Activated CD4-positive, alpha-beta T cell treated with anti-CD3 and anti-CD28 coated beads, Interleukin-2, Interleukin-4, amounts not matched to agents 100 ng/mL and 50 ng/mL, durations not matched to agents 16 hours and 8 hours (primary cell): ENCODE results near the gene REV3L.
"Not testable (repeated sequence)": the region's sequence is repeated elsewhere in the genome, so short reads cannot be mapped to it uniquely, and the experiment has no call there.

Experiments used
- DNase-seq: peaks from one replicate; pipeline ENCODE4 v3.0.0-alpha.2; 2020; ENCODE audit warnings: low spot score

Gene REV3L

DNA sequence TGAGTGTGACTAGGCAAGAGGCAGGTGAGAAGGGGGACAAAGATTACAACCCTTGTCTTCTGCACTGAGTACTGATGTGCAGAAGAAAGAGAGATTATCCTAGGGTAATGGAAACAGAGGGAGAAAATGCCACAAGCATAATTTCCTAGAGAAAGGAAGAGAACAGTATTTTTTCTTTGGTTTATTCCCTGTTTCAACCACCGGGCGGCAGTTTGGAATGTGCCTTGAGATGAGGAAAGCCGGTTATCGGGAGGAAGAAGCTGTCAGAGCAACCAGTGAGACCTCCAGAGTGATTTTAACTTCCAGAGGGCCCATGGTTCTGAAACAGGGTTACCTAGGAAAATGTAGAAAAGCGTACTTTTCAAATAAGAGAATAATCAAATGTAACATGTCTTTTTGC, 121.4 kb downstream of the REV3L start:
- no peak for DNase-seq

- no peak for DNase-seq
Measured at GRCh38 chr6:111358454-111358853, 124.6 kb downstream of the REV3L start.

DNA sequence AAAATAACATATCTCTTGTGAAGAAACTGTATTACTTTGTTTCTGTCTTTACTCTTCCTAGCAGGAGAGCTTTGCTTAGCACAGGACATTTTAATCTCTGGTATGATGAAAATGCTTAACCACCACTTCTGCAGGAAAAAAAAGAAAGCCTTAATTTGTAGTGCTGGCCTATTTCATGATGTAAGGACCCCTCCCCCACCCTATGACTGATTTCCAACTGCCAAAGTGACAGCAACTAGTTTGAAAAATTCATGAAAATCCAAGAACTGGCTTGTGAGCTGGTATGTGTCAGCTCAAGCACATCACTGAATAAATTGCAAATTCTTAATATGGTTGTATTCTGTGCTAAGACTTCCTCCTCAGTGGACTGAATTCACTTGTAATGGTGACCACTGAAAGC, 125.3 kb downstream of the REV3L start:
- no peak for DNase-seq

GRCh38 chr6:111356551-111356950, 126.5 kb downstream of the REV3L start:
- no peak for DNase-seq

- DNase-seq, result no peak
Measured at GRCh38 chr6:111354758-111355555, 128.1 kb downstream of the REV3L start.

- DNase-seq, result no peak
Measured at GRCh38 chr6:111353912-111354462, 129.0 kb downstream of the REV3L start.

GRCh38 chr6:111347589-111347988, 135.4 kb downstream of the REV3L start:
- DNase-seq, result no peak

DNA sequence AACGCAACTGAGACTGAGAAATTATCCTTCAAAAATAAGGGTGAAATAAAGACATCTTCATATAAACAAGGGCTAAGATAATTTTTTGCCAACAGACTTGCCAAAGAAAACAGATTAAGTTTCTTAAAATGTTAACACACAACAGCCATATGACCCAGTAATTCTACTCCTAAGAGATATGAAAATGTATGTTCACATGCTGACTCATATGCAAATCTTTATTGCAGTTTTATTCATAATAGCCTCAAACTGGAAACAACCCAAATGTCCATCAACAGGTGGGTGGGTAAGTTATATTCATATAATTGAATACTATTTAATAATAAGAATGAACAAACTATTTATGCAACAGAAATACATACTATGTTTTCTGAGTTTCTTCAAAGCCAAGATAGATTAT, 140.1 kb downstream of the REV3L start:
- DNase-seq, result peak; percentile 11

DNA sequence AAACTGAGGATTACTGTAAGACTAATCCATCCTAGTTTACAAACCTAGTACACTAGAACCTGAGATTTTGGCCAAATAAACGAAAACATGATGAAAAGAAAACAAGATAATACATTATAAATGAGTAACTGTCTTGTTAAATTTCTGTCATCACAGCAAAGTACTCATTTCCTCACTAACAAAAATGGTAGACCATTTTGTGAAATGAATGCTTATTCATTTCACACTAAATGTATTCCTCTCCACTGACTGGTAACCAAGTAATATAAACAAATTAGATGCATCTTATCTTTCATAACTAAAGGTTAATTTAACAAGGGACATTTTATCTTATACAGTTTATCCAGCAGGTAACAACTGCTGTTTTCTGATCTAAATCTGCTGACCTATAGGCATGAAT, 143.7 kb downstream of the REV3L start:
- peak; percentile 17 for DNase-seq

GRCh38 chr6:111338843-111339242, 144.2 kb downstream of the REV3L start:
- peak; percentile 71 for DNase-seq

- DNase-seq, result no peak
Measured at GRCh38 chr6:111337829-111338236, 145.2 kb downstream of the REV3L start.

DNA sequence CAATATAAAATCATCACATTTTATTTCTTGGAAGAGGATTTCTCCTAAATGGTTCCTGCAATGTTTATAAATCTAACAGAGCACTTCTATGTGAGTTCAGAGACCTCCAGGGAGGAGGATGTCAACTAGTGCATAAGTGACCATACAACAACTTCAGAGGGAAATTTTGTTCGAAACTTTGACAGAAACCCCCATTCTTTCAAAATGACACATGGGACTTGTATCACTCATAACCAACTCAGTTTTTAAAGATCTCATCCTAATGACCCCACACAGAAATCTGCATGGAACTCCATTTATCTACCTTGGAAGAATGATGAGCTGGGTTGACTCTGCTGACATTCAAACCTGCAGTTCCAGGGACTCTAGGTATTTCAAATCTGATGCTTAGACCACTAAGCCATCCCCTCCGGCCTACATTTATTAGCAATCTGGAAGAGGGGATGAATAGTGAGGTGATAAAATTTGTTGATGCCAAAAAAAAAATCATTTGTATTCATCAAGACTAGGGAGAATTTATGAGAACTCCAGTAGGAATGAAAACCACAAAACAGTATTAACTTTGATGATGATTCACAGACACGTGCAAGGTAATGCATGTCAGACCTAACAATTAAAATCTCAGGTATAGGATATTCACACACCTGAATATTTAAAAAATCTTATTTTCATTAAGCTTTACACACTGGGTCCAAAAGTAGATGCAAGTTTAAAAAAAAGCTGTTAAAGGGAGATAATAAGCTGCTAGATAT, 153.0 kb downstream of the REV3L start:
- no peak for DNase-seq

DNA sequence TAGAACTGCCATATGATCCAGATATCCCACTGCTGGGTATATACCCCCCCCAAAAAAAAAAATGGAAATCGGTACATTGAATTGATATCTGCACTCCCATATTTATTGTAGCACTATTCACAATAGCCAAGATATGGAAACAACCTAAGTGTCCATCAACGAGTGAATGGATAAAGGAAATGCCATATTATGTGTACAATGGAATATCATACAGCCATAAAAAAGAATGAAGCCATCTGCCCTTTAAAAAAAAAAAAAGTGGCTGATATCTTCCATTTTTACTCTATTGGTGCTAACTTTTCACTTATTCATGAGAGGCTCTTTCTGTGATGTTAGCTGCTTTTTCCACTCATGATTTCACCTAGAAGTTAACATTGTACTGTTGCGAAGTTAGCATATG, 156.5 kb downstream of the REV3L start:
- DNase-seq, result no peak

GRCh38 chr6:111322145-111322544, 160.9 kb downstream of the REV3L start:
- no peak for DNase-seq

GRCh38 chr6:111307950-111308349, 175.1 kb downstream of the REV3L start:
- not testable (repeated sequence) for DNase-seq

DNA sequence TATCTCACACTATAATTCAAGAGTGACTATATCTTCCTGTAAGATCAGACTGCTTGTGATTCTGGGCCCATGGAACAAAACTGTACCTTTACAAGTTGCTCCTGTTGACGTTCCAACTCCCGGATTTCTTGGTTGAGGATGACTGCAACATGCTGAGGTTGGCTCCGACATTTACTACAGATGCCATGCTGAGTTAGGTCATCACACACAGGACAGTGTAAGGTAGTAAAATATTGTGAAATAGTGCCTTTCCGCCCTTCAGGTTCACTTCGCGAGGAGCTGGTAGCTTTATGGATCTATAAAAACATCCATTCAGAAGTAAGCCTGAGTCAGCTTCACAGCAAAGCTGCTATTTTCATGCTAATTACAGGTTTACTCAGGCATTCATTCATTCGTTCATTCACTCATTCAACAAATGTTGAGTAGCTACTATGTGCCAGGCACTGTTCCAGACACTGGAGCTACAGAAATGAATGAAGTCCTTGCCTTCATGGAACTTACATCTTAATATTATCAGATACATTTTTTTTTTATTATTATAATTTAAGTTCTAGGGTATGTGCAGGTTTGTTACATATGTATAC, 175.7 kb downstream of the REV3L start:
- no peak for DNase-seq

- no peak for DNase-seq
Measured at GRCh38 chr6:111306104-111306888, 176.7 kb downstream of the REV3L start.

DNA sequence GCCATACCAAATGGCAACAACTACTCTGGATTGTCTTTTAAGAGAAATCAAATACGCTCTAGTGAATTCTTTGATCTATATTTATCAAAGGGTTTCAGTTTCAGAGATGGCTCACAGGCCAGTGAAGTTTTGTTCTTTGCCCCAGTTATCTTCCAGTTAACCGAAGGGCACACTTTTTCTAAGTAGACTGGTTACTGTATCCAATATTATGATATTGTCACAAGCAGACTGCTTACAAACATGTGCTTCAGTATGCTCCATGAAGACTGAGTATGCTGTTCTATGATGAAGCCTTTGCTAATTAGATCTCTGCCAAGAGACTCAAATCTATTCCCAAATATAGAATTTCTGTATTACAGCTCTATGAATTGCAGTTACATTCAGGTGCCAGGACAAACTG, 181.1 kb downstream of the REV3L start:
- DNase-seq, result peak; percentile 13

GRCh38 chr6:111300938-111301800, 181.8 kb downstream of the REV3L start:
- not testable (repeated sequence) for DNase-seq

DNA sequence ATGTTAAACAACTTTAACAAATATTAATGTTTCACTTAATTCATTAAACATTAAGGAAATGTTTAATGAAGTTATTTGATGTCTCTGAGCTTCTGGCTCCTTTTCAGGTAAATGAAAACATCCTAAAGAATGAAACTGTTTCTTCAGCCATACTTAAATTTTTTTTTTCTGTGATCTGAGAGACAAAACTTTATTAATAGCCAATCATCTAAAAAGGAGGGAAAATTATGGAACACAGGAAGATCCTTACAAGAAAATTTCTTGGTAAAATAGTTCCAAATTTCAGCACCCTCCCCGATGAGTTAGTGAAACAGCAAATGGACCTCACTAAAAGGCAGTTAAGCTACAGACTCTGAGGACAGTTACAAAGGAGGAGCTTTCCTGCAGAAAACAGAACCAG, 185.2 kb downstream of the REV3L start:
- no peak for DNase-seq

DNA sequence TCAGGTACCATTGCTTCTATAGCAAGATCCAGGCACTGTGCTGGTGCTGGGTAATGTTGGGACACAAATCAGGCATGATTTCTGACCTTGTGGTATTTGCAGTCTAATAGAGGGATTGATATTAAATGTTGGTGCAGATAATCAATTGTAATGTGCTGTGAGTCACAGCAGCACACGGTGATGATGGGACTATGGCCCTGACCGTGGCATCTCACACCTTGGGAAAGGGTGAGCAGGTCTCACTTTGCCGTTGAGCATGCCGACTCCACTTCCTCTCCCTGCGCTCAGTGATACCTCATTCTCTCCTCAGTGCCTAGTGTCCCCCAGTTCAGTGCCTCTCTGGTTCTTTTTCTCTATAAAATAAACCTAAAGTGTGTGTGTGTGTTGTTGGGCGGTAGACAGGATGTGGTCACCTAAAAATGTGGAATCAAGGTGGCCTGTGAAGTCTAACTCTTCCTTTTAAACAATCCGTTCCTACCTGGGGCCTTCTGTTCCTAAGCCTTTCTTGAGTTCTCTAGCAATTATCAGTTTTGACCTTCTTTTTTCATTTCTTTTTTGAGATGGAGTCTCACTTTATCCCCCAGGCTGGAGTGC, 188.5 kb downstream of the REV3L start:
- no peak for DNase-seq
